GM18498 (cell line): ENCODE results near the gene ABCG2.
A peak's percentile ranks its signal among the peaks of the same experiment; 100 is the strongest.
"Not testable (repeated sequence)": the region's sequence is repeated elsewhere in the genome, so short reads cannot be mapped to it uniquely, and the experiment has no call there.

Source experiments
- ATAC-seq: cut with Tn5 transposase; IDR thresholded peaks from one replicate; pipeline ENCODE4 v1.9.1; 2021; ENCODE audit warnings: mild to moderate bottlenecking, moderate library complexity; ENCODE audit not compliant: unreplicated experiment

Gene ABCG2

GRCh38 chr4:88169298-88169697 lies 10.9 kb upstream of the ABCG2 start:
- no peak for ATAC-seq

- ATAC-seq: no peak
Observed at GRCh38 chr4:88166608-88167007, 8.2 kb upstream of the ABCG2 start.

GRCh38 chr4:88163336-88163735 lies 4.9 kb upstream of the ABCG2 start:
- no peak for ATAC-seq

GRCh38 chr4:88162626-88163025 lies 4.2 kb upstream of the ABCG2 start:
- ATAC-seq: no peak

- ATAC-seq: no peak
Observed at GRCh38 chr4:88159229-88159725, 838 bp upstream of the ABCG2 start.

- ATAC-seq: peak; percentile 47
Observed at GRCh38 chr4:88158038-88158488, 376 bp downstream of the ABCG2 start.

- ATAC-seq: not testable (repeated sequence)
Observed at GRCh38 chr4:88152331-88152730, 6.1 kb downstream of the ABCG2 start.

GRCh38 chr4:88148560-88148959 lies 9.9 kb downstream of the ABCG2 start:
- no peak for ATAC-seq

- ATAC-seq: no peak
Observed at GRCh38 chr4:88147799-88148217, 10.6 kb downstream of the ABCG2 start.

GRCh38 chr4:88146891-88147290 lies 11.5 kb downstream of the ABCG2 start:
- no peak for ATAC-seq

GRCh38 chr4:88144866-88145300 lies 13.6 kb downstream of the ABCG2 start:
- ATAC-seq: no peak

GRCh38 chr4:88144048-88144447 lies 14.4 kb downstream of the ABCG2 start:
- no peak for ATAC-seq

- ATAC-seq: no peak
Observed at GRCh38 chr4:88143504-88143903, 14.9 kb downstream of the ABCG2 start.

- ATAC-seq: no peak
Observed at GRCh38 chr4:88138561-88138960, 19.9 kb downstream of the ABCG2 start.

GRCh38 chr4:88137112-88137511 lies 21.3 kb downstream of the ABCG2 start:
- no peak for ATAC-seq

- no peak for ATAC-seq
Observed at GRCh38 chr4:88136249-88136648, 22.2 kb downstream of the ABCG2 start.

- no peak for ATAC-seq
Observed at GRCh38 chr4:88135356-88135663, 23.1 kb downstream of the ABCG2 start.

GRCh38 chr4:88134536-88135355 lies 23.7 kb downstream of the ABCG2 start:
- no peak for ATAC-seq

GRCh38 chr4:88134111-88134510 lies 24.3 kb downstream of the ABCG2 start:
- ATAC-seq: no peak

GRCh38 chr4:88130544-88131305 lies 27.7 kb downstream of the ABCG2 start:
- ATAC-seq: no peak

- ATAC-seq: no peak
Observed at GRCh38 chr4:88130003-88130402, 28.4 kb downstream of the ABCG2 start.

GRCh38 chr4:88122260-88122659 lies 36.2 kb downstream of the ABCG2 start:
- not testable (repeated sequence) for ATAC-seq
